GM21528 (cell line): ENCODE data around the gene LGALS9.
A peak's percentile ranks its signal among the peaks of the same experiment; 100 is the strongest.
"Not testable (repeated sequence)": the region's sequence is repeated elsewhere in the genome, so short reads cannot be mapped to it uniquely, and the experiment has no call there.

Experiments
- ATAC-seq: cut with Tn5 transposase; IDR thresholded peaks from one replicate; pipeline ENCODE4 v1.9.1; 2021; ENCODE audit warnings: mild to moderate bottlenecking, moderate library complexity; ENCODE audit not compliant: unreplicated experiment, low FRiP score

The LGALS9 gene

DNA sequence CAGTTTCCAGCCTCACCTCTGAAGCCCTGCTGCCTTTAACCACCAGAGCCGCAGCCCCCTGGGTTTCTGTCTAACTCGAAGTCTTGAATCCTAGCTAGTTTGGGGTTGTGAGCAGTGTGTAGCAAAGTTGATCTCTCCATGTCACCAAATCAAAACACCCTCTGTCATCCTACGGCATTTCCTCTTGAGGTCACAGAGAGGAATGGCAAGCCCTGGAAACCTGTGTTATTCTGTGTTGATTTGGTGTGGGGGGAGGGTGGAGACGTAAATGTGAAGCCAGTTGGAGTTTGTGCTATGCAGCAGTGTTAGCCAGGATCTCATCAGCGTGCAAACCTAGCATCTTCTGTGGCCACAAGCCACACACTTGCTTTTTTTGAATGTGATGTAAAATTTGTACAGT is 5.1 kb upstream of the LGALS9 start:
- ATAC-seq = no peak

DNA sequence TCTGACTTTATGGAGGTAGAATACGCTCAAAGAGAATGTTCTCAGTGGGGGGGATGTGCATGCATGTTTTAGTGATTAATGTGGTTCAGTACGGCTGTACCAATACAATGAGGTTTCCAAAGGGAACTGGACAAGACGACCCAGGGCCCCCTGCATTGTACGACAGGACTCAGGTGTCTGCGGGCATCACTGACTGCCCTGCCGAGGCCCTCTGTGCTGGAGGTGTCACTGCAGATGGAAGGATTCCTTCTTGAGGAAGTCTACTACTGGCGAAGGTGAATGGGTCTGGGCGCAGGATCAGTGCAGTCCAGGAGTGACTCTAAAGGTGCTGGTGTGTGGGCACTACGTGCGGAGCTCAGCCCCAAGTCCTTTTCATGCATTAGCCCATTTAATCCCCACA is 3.5 kb upstream of the LGALS9 start:
- ATAC-seq = no peak

DNA sequence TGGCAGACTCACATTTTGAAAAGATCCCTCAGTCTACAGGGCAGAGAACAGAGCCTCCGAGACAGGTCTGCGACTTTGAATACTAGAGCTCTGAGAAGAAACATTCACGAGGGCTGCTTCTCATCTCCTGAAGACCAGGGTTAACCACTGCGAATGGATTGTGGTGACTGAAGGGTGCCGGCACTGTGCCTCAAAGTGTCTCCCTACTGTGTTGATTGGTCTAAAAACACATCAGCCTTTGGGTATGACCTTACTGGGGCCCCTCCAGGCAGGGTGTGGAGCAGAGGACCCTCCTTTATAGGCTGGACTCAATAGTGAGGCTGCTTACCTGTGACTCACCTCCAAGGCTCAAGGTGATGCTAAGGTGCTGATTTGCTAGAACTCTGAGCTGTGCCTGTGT is 2.6 kb upstream of the LGALS9 start:
- no peak for ATAC-seq

DNA sequence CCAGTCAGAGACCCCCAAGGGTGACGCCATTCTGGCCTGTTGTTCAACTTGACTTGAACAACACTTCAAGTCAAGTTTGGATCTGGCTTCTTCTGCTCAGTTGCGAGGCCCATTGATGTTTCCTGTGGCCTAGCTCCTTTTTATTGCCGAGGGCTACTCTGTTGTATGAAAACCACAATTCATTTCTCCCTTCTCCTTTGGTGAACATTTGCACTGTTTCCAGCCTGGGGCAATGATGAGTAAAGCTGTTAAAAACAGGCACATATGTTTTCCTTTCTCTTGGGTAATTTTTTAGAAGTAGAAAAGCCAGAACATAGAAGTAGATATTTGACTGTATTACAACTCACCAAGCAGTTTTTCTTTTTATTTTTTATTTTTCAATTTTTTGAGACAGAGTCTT is 1.7 kb upstream of the LGALS9 start:
- not testable (repeated sequence) for ATAC-seq

DNA sequence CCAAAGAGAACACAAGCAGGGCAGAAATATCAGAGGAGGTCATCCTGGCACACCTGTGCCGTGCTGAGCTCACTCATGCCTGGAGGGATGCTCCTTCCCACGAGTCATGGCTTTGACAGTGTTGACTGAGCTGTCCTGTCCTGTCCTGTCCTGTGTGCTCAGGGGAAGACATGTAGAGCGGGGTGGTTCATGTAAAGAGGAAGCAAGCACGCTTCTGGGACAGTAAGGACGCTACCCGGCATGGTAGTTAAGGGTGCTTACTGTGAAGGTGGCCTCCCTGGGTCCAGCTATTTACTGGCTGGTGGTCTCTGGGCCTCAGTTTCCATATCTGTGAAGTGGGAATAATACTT is 398 bp downstream of the LGALS9 start:
- peak; percentile 50 for ATAC-seq

DNA sequence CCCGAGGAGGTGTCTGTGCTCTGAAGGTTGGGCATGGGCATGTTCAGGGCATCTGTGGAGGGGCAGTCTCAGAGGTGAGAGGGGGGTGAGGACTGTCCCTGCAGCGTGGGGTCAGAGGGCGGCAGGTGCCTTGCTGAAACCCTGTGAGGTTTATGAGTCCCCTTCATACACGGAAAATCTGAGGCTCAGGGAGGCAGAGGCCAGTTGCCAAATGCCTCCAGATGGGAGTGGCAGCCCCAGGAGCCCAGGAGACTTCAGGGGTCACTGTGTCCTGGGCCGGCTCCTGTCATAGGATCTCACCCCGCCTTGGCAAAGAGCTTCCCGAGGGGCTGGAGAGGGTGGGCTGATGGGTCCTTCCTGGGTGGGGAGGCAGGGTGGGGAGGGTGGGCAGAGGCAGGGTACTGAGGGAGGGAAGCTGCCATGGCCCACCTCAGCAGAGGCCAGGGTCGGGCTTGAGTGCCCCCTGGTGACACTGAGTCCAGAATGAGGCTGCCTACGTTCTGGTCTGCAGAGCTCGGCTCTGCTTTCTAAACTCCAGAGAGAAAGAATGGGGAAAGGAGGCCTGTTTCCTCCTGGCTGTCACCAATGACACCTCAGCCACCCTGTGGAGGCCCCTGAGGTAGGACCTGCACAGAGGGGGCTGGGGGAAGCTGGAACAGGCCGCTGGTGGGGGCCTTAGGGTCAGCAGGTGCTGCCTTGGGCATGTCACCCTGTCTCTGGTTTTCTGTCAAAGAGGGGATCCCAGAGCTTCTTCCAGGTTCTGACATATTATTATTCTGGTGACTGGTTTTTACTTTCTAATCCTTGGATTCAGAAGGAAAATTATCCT is 1.1 kb downstream of the LGALS9 start:
- no peak for ATAC-seq

DNA sequence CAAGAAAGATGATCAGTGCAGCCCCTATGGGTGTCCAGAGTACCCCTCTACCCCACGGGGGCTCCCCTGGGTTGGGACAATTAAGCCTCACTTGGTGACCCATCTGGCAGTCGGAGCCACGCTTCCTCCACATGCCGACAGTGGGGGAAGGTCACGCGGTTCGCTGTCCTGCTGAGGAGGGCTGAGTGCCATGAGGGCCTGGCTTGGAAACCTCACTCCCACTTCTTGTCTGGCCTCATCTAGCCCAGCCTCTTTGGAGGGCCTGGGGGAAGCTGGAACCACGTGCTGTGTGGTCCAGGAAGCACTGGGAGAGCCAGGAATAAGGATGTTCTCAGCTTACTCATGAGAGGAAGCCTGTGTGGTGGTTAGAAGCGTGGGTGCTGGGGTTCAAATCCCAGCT is 1.8 kb downstream of the LGALS9 start:
- not testable (repeated sequence) for ATAC-seq

DNA sequence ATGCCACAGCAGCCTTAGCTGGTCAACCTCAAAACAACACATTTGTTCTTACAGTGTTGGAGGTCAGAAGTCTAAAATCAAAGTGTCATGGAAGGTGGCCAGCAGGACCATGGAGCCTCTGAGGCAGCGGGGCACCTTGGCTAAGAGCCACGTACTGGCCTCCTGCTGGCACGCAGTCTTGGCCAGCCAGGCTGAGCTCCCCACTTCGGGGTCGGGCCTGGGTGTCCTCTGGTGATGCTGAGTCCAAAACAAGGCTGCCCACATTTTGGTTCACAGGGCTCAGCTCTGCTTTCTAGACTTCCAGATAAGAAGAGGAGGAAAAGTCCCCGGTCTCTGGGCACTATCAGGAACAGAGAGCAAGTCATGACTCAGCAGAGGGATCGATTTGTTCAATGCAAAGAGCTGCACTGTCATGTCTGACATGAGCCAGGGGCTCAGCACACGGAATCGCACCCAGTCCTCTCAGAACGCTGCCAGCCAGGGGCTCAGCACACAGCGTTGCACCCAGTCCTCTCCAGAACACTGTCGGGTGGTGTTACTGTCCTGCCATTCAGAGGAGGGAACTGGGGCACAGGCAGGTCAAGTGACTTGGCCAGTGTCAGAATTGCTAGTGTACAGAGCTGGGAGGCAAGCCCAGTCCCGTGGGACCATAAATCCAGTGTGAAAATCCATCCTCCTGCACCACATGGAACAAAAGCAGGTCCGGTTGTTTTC is 2.5 kb downstream of the LGALS9 start:
- no peak for ATAC-seq

DNA sequence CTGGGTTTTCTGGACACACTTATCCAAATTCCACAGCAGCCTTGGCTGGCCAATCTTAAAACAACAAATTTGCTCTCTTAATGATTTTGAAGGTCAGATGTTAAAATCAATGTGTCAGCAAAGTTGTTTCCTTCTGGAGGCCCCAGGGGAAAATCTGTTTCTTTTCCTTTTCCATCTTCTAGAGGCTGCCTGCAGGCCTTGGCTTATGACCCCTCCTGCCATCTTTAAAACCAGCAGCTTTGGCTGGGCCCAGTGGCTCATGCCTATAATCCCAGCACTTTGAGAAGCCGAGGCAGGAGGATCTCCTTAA is 3.0 kb downstream of the LGALS9 start:
- ATAC-seq = no peak

DNA sequence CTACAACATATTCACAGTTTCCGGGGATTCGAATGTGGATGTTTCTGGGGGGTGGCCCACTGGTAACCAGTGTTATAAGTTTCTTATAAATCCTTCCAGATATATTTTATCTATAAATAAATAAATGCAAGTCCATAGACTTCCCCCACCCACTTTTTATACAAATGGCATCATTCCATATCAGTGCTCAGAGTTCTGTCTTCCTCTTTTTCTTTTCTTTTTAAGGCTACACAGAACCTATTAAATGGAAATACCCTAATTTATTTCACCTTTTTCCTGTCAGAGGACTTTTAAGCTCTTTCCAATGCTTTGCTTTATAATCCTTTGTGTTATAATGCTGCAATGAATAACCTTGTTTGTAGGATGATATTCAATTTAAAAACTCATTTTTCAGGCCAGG is 3.8 kb downstream of the LGALS9 start:
- ATAC-seq = no peak

DNA sequence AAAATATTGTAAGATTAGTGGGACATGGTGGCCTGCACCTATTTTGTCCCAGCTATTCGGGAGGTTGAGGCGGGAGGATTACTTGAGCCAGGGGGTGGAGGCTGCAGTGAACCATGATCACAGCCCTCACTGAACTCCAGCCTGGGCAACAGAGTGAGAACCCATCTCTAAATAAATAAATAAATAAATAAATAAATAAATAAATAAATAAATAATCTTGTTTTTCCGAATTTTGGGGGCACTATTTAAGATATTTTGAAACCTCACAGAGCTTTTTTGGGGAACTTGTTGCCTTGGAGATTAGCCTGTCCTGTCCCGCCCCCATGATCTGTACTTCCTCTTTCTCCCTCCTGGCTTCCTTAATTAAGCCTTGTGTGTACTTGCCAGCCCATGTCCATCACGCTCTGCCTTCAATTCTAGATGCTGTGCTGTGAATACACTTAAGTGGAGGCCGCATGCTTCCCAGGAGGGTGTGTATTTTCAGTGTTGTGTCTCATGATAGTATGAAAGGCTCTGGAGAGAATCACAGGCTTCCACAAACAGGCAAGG is 4.4 kb downstream of the LGALS9 start:
- ATAC-seq = no peak

DNA sequence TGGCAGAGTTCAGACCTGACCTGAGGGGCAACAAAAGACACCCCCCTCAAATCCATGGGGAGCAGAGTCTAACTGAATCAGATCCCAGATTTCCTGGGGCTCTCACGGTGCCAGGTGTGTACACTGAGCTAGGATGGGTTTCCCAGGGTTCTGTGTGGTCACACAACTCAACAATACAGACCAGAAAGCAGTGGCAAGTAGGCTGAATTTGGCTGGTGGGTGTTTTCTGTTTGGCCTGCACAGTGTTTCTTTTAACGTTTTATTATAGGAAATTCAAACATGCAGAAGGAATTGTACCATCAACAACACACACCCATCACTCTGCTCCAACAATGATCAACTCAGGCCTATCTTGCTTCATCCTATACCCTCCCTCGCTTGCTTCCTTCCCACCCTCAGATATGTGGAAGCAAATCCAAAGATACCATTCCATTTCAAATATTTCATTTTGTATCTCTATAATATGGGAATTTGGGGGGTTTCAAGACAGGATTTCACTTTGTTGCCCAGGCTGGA is 5.1 kb downstream of the LGALS9 start:
- not testable (repeated sequence) for ATAC-seq

DNA sequence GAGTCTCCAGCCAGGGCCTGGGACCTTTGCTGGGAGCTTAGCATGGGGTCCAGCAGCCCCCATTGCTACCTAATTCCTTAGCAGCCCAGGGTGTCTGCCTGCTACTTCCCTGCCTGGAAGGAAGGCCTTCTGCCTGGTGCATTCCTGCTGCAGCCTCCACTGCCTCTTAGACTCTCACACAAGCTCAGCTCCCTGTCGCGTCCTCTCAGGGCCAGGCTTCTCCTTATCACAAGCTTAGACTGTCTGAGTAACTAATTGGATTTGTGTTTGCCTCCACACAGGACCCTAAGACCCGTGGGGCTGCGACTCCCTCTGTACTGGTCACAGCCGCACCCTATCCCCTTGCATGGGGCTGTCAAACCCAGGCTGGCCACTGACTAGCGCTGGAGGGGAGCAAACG is 6.8 kb downstream of the LGALS9 start:
- not testable (repeated sequence) for ATAC-seq

DNA sequence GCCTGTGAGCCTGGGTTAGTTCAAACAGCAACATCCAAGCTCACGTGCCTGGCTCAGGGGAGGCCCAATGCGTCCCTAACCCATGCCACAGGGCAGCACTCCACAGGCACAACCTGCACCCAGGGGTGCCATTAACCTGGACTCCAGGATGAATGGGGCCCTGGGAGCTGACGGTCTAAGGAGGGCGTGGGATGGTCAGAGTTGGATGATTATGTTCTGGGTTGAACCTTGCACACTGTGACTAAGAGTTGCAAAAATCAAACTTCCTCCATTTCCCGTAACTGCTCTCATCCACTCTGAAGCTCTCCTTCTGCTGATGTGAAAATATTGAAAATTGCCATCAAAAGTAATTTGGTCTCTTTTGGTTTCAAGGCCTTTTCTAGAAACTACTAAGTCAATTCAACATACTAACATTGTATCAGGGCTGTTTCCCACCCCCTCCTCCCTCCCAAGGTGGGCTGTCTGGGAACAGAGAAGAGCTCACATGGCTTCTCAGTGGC is 7.5 kb downstream of the LGALS9 start:
- not testable (repeated sequence) for ATAC-seq

DNA sequence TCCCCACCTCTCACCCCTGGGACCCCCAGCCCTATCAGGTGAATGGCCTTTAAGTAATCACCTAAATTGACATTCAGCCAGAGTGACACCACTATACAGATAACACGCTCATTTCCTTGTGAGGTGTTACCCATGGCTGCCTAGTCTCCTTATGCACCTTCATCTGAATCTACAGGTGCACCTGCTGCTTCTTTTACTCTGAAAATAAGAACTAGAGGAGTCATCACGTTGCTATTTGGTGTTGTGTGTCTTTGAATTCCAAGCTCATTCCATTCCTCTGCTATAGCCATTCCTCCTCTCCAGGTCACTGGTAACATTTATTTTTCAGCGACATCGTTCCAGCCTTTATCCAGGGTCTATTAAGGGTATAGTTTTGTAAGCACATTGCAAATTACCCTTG is 9.8 kb downstream of the LGALS9 start:
- ATAC-seq = no peak

DNA sequence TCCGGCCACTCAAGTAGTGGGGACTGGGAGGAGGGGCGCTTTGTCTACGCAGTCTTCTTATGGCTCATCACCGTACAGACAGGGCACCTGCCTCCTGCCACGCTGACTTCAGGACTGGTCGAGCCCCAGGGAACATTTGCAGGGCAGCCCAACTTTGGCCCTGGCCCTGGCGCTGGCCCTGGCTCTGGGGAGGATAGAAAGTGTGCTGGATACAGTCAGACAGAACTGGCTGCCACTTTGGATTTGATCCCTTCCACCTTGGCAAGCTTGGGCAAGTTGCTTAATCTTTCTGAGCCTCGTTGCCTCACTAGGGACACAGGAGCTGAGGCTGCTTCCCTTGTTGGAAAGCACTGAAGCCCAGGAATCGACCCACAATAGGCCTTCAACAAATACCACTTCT is 13.6 kb downstream of the LGALS9 start:
- no peak for ATAC-seq

DNA sequence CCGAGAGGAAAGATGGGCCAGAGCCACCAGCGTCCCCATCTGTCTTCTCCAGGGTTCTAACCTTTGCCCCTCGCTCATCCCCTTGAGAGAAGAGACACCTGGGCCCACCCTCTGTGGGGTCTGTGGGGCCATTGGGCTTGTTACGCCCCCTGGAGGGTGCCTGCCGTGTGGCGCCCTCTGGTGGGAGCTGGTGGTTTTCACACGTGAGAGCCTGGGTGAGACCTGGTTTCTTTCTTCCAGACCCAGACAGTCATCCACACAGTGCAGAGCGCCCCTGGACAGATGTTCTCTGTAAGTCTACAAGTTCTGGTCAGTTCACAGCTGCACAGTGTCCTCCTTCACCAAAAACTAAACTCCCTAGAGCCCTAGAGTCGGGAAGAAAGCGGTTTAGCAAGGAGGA is 14.6 kb downstream of the LGALS9 start:
- ATAC-seq = not testable (repeated sequence)

DNA sequence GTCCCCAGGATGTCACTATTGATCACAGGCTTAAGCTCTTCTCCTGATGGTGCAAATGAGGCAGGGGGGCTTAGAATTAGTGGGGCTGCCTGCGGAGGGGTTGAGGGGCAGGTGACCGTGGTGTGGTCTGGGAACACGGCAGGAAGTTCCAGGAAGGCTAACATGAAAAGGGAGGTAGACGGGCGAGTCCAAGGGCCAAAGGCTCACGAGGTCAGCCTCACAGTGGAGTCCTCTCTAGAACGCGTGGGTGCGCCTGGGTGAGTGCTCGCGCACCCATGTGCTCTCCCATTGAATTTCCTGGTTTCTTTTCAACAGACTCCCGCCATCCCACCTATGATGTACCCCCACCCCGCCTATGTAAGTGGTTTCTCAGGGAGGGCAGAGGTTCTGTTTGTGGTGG is 15.2 kb downstream of the LGALS9 start:
- ATAC-seq = no peak

DNA sequence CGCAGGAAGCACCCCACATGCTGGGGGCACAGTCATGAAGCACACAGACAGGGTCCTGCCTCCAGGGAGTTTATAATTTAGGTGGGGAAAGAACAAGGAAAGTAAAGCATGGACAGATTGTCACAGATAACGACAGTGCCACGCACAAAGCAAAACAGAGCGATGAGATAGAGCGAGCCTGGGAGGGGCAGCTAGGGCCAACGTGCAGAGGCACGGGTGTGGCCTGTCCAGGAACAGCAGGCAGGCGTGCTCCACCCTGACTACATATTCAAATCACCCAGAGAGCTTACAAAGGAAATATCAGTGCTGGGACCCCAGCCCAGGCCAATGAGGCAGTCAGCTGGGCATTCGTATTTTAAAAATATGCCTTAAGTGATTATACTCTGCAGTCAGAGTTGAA is 16.8 kb downstream of the LGALS9 start:
- ATAC-seq = no peak

DNA sequence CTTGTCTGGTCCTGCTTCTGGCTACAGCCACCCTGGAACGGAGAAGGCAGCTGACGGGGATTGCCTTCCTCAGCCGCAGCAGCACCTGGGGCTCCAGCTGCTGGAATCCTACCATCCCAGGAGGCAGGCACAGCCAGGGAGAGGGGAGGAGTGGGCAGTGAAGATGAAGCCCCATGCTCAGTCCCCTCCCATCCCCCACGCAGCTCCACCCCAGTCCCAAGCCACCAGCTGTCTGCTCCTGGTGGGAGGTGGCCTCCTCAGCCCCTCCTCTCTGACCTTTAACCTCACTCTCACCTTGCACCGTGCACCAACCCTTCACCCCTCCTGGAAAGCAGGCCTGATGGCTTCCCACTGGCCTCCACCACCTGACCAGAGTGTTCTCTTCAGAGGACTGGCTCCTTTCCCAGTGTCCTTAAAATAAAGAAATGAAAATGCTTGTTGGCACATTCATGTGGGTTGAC is 18.2 kb downstream of the LGALS9 start:
- not testable (repeated sequence) for ATAC-seq

DNA sequence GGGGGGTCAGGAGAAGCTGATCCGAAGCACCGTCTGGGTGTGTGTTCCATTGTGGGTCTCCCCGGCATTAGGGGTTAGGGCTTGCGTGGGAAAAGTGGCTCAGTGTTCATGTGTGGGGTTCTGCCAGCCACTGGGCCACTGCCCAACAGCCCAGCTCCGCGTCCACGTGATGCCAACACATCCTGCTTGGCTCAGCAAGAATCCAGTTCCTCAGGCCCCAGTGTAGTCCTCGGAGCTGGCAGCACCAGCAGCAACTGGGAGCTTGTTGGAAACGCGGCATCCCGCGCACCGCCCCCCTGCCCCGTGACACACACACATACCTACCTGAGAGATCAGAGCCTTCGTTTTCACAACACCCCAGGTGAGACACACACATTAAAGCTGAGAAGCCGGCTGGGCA is 18.9 kb downstream of the LGALS9 start:
- no peak for ATAC-seq
